ENCODE data around the gene CDH2. TPM values are rescaled to one million over a fixed set of nuclear protein-coding genes. Genes with fewer than 3 reads are reported as not detected.

CDH2 gene
- total and polyA plus RNA-seq, 2 experiments from 2014 or later = 14.7 to 36.9 TPM

- Histone ChIP-seq H3K4me2 (no peak overlapping the region), H3K79me2 (replicated peaks; ENCODE audit: insufficient read depth) (no peaks in the 10 kb centered on the region), H3K27me3 (ENCODE audit: insufficient read depth) (no peaks in the 10 kb centered on the region), H3F3A (replicated peaks; ENCODE audit: low read depth) (no peaks in the 10 kb centered on the region), H3K9me2 (ENCODE audit: insufficient read depth) (no peaks in the 10 kb centered on the region), H2AFZ (no peak overlapping the region), H3K4me1 (ENCODE audit: insufficient read depth) (no peaks in the 10 kb centered on the region; the same call in 1 of the 2 replicates), H3K36me3 (ENCODE audit: insufficient read depth) (no peaks in the 10 kb centered on the region), H4K20me1 (replicated peaks; ENCODE audit: insufficient read depth) (no peaks in the 10 kb centered on the region), H3K4me3 (no peak overlapping the region), H3K27ac (ENCODE audit: low read depth) (no peak overlapping the region)
- H3K4me3 Mint-ChIP-seq = no peak overlapping the region
- H3K9me3 Mint-ChIP-seq = no peaks in the 10 kb centered on the region
- no peak overlapping the region for H3K27ac Mint-ChIP-seq
- DNase-seq (ENCODE audit: low spot score) (no peak), ATAC-seq (no peak)
- peaks cover 8% of the 10 kb centered on the region for H3K4me1 Mint-ChIP-seq
- no peaks in the 10 kb centered on the region for H3K27me3 Mint-ChIP-seq (ENCODE audit: insufficient read depth, low read depth, poor library complexity)
- TF ChIP-seq EZH2phosphoT487 (IDR thresholded peaks at IDR 0.05; ENCODE audit: unreplicated experiment) (no peak), CTCF (conservative IDR thresholded peaks at IDR 0.05; ENCODE audit: low read depth in 2 of 2) (no peak), ZNF114 (CRISPR knock-in tag; IDR thresholded peaks at IDR 0.05) (no peak), POLR2AphosphoS5 (IDR thresholded peaks at IDR 0.05; ENCODE audit: low read depth) (no peak), EZH2 (IDR thresholded peaks at IDR 0.05; ENCODE audit: low read depth, unreplicated experiment) (no peak), NANOG (IDR thresholded peaks at IDR 0.05; ENCODE audit: borderline replicate concordance) (no peak), ZNF331 (CRISPR knock-in tag; IDR thresholded peaks at IDR 0.05; ENCODE audit: low read depth) (no peak), ZNF462 (CRISPR knock-in tag; IDR thresholded peaks at IDR 0.05) (no peak), STAT1 (IDR thresholded peaks at IDR 0.05; ENCODE audit: unreplicated experiment) (no peak), ETS1 (IDR thresholded peaks at IDR 0.05) (no peak), JUNB (IDR thresholded peaks at IDR 0.05; ENCODE audit: unreplicated experiment) (no peak), REST (IDR thresholded peaks at IDR 0.05; ENCODE audit: unreplicated experiment) (no peak), CREB1 (CRISPR knock-in tag; IDR thresholded peaks at IDR 0.05; ENCODE audit: low read depth) (no peak)
- no peaks in the 10 kb centered on the region for H3K36me3 Mint-ChIP-seq (ENCODE audit: low read depth)
Measured at GRCh38 chr18:28120828-28121515, 56.0 kb downstream of the CDH2 start.
